DOHH2 (cell line): ENCODE results near the gene RAC2.
"Not testable (repeated sequence)": the region's sequence is repeated elsewhere in the genome, so short reads cannot be mapped to it uniquely, and the experiment has no call there.

Source experiments
- H3F3A ChIP-seq: fragments of 200-600 bp; sonication (generic), shearing (Covaris generic); 2 replicates; pipeline ENCODE4 v1.6.0; 2016; ENCODE audit warnings: antibody characterized with exemption, mild to moderate bottlenecking; ENCODE audit not compliant: control insufficient read depth, insufficient read depth
- H3K27ac ChIP-seq: fragments of 200-600 bp; sonication (generic); 2 replicates; pipeline ENCODE4 v1.5.1; 2014; ENCODE audit warnings: low read depth, mild to moderate bottlenecking, low read length, moderate library complexity
- H3K27me3 ChIP-seq: fragments of 200-600 bp; sonication (generic); 2 replicates; pipeline ENCODE4 v1.6.1; 2014; ENCODE audit warnings: mild to moderate bottlenecking, low read length, mixed read lengths; ENCODE audit not compliant: control insufficient read depth
- H3K36me3 ChIP-seq: fragments of 200-600 bp; sonication (generic); 2 replicates; pipeline ENCODE4 v1.6.1; 2014; ENCODE audit warnings: mild to moderate bottlenecking, low read length, moderate library complexity, mixed read lengths; ENCODE audit not compliant: control insufficient read depth
- H3K4me1 ChIP-seq: fragments of 200-600 bp; sonication (generic); 2 replicates; pipeline ENCODE4 v1.6.1; 2014; ENCODE audit warnings: mild to moderate bottlenecking, low read length, mixed read lengths; ENCODE audit not compliant: control insufficient read depth
- H3K4me2 ChIP-seq: fragments of 200-600 bp; sonication (generic); 2 replicates; pipeline ENCODE4 v1.6.0; 2014; ENCODE audit warnings: mild to moderate bottlenecking, low read length, moderate library complexity
- H3K4me3 ChIP-seq: fragments of 200-600 bp; sonication (generic); 2 replicates; pipeline ENCODE4 v1.5.1; 2014; ENCODE audit warnings: mild to moderate bottlenecking, low read length, mixed read lengths
- H3K79me2 ChIP-seq: fragments of 200-600 bp; sonication (generic); 2 replicates; pipeline ENCODE4 v1.6.1; 2014; ENCODE audit warnings: mild to moderate bottlenecking, low read length, mixed read lengths; ENCODE audit not compliant: control insufficient read depth
- H3K9me2 ChIP-seq: fragments of 200-600 bp; sonication (generic); replicated peaks from 2 replicates; pipeline ENCODE4 v1.6.1; 2014; ENCODE audit warnings: mild to moderate bottlenecking, low read length, mixed read lengths; ENCODE audit not compliant: control insufficient read depth
- H3K9me3 ChIP-seq: fragments of 200-600 bp; sonication (generic); 2 replicates; pipeline ENCODE4 v1.6.1; 2014; ENCODE audit warnings: antibody characterized with exemption, low read length, mixed read lengths; ENCODE audit not compliant: control insufficient read depth, insufficient read depth
- H4K20me1 ChIP-seq: fragments of 200-600 bp; sonication (generic); 2 replicates; pipeline ENCODE4 v1.6.0; 2014; ENCODE audit warnings: low read depth, mild to moderate bottlenecking, antibody characterized with exemption, low read length, moderate library complexity; ENCODE audit not compliant: control insufficient read depth, insufficient read depth
- CTCF ChIP-seq: fragments of 200-600 bp; sonication (generic); IDR thresholded peaks from one replicate; pipeline ENCODE4 v1.5.1; 2014; ENCODE audit warnings: antibody characterized with exemption, mild to moderate bottlenecking, low read depth, low read length; ENCODE audit not compliant: poor library complexity, severe bottlenecking
- EZH2phosphoT487 ChIP-seq: fragments of 200-600 bp; sonication (generic); IDR thresholded peaks from 2 replicates; pipeline ENCODE4 v1.6.1; 2017; ENCODE audit warnings: borderline replicate concordance, mild to moderate bottlenecking, antibody characterized with exemption, low read length, moderate library complexity, mixed read lengths

The RAC2 gene

GRCh38 chr22:37234736-37235711 lies 9.0 kb downstream of the RAC2 start:
- peaks cover 89% of the 10 kb centered on the region for H3K4me1 ChIP-seq
- H3K79me2 ChIP-seq = peaks cover 54% of the 10 kb centered on the region
- H3K9me3 ChIP-seq = no peaks in the 10 kb centered on the region
- no peaks in the 10 kb centered on the region for H3K9me2 ChIP-seq
- H3K27me3 ChIP-seq = no peaks in the 10 kb centered on the region
- H3K36me3 ChIP-seq = peaks cover 86% of the 10 kb centered on the region
- H3K4me2 ChIP-seq = no peak overlapping the region
- H4K20me1 ChIP-seq = no peaks in the 10 kb centered on the region
- H3K27ac ChIP-seq = no peak overlapping the region
- no peak overlapping the region for H3K4me3 ChIP-seq
- H3F3A ChIP-seq = peaks cover 12% of the 10 kb centered on the region
- TF ChIP-seq CTCF (no peak), EZH2phosphoT487 (no peak)

GRCh38 chr22:37233751-37234631 lies 10.1 kb downstream of the RAC2 start:
- H3K9me3 ChIP-seq = no peaks in the 10 kb centered on the region
- H4K20me1 ChIP-seq = no peaks in the 10 kb centered on the region
- no peak overlapping the region for H3K4me2 ChIP-seq
- TF ChIP-seq CTCF = no peak
- no peak for TF ChIP-seq EZH2phosphoT487
- peaks cover 12% of the 10 kb centered on the region for H3F3A ChIP-seq
- no peaks in the 10 kb centered on the region for H3K27me3 ChIP-seq
- no peaks in the 10 kb centered on the region for H3K9me2 ChIP-seq
- no peak overlapping the region for H3K27ac ChIP-seq
- H3K4me1 ChIP-seq = peaks cover 89% of the 10 kb centered on the region
- peaks cover 85% of the 10 kb centered on the region for H3K36me3 ChIP-seq
- H3K4me3 ChIP-seq = no peak overlapping the region
- peaks cover 53% of the 10 kb centered on the region for H3K79me2 ChIP-seq

- peaks cover 12% of the 10 kb centered on the region for H3F3A ChIP-seq
- H4K20me1 ChIP-seq = not testable (repeated sequence)
Measured at GRCh38 chr22:37233371-37233750, 10.7 kb downstream of the RAC2 start.

More at GRCh38 chr22:37233371-37233750, 10.7 kb downstream of the RAC2 start:
- Histone ChIP-seq H3K79me2 (peaks cover 53% of the 10 kb centered on the region), H3K36me3 (peaks cover 85% of the 10 kb centered on the region), H3K4me1 (peaks cover 89% of the 10 kb centered on the region)
- H3K27ac ChIP-seq, H3K4me2 ChIP-seq, H3K9me3 ChIP-seq, H3K27me3 ChIP-seq, H3K9me2 ChIP-seq, H3K4me3 ChIP-seq: not testable (repeated sequence)
